ENCODE data around the gene CAMP.

- no peak for TF ChIP-seq TAF1 (IDR thresholded peaks at IDR 0.05; ENCODE audit: borderline replicate concordance, insufficient read depth, low read length)
- no peak for TF ChIP-seq POLR2AphosphoS5 (IDR thresholded peaks at IDR 0.05; ENCODE audit: low read depth, low read length)
- no peak for TF ChIP-seq REST (IDR thresholded peaks at IDR 0.05; ENCODE audit: insufficient read depth in 1 of 2, low read depth in 2 of 2, low read length in 2 of 2)
- no peak for TF ChIP-seq SIN3A (IDR thresholded peaks at IDR 0.05; ENCODE audit: borderline replicate concordance, insufficient read depth, low read length)
- no peak for TF ChIP-seq FOXP2 (optimal IDR thresholded peaks at IDR 0.05; ENCODE audit: borderline replicate concordance, extremely low read depth, extremely low read length, insufficient read depth)
Observed at GRCh38 chr3:48268381-48268935, 45.2 kb downstream of the CAMP start.

All from PFSK-1 (cell line).